ENCODE data around the gene FOXN4.

The FOXN4 gene

GRCh38 chr12:109304485-109304884 lies 4.6 kb downstream of the FOXN4 start:
- DNase-seq, result no peak

- DNase-seq, result no peak
Observed at GRCh38 chr12:109302770-109303169, 6.3 kb downstream of the FOXN4 start.

GRCh38 chr12:109302358-109302757 lies 6.7 kb downstream of the FOXN4 start:
- DNase-seq, result no peak

- DNase-seq, result no peak
Observed at GRCh38 chr12:109301643-109302168, 7.4 kb downstream of the FOXN4 start.

- DNase-seq, result no peak
Observed at GRCh38 chr12:109299849-109300248, 9.2 kb downstream of the FOXN4 start.

- no peak for DNase-seq
Observed at GRCh38 chr12:109296431-109296830, 12.7 kb downstream of the FOXN4 start.

- DNase-seq, result no peak
Observed at GRCh38 chr12:109295764-109296425, 13.2 kb downstream of the FOXN4 start.

GRCh38 chr12:109294286-109294796 lies 14.7 kb downstream of the FOXN4 start:
- DNase-seq, result no peak

- DNase-seq, result no peak
Observed at GRCh38 chr12:109293106-109293505, 16.0 kb downstream of the FOXN4 start.

- DNase-seq, result no peak
Observed at GRCh38 chr12:109292342-109292711, 16.8 kb downstream of the FOXN4 start.

GRCh38 chr12:109291521-109292341 lies 17.4 kb downstream of the FOXN4 start:
- DNase-seq, result no peak

GRCh38 chr12:109291117-109291516 lies 18.0 kb downstream of the FOXN4 start:
- DNase-seq, result no peak

GRCh38 chr12:109290061-109290460 lies 19.0 kb downstream of the FOXN4 start:
- DNase-seq, result no peak

- no peak for DNase-seq
Observed at GRCh38 chr12:109289551-109289950, 19.5 kb downstream of the FOXN4 start.

GRCh38 chr12:109289004-109289403 lies 20.1 kb downstream of the FOXN4 start:
- no peak for DNase-seq

GRCh38 chr12:109288571-109288970 lies 20.5 kb downstream of the FOXN4 start:
- no peak for DNase-seq

- DNase-seq, result no peak
Observed at GRCh38 chr12:109287811-109288469, 21.1 kb downstream of the FOXN4 start.

GRCh38 chr12:109287181-109287580 lies 21.9 kb downstream of the FOXN4 start:
- DNase-seq, result no peak

GRCh38 chr12:109286652-109287051 lies 22.4 kb downstream of the FOXN4 start:
- DNase-seq, result no peak

GRCh38 chr12:109286252-109286651 lies 22.8 kb downstream of the FOXN4 start:
- DNase-seq, result no peak

GRCh38 chr12:109284392-109284791 lies 24.7 kb downstream of the FOXN4 start:
- DNase-seq, result no peak

- DNase-seq, result no peak
Observed at GRCh38 chr12:109281452-109281851, 27.6 kb downstream of the FOXN4 start.

GRCh38 chr12:109279525-109279924 lies 29.6 kb downstream of the FOXN4 start:
- DNase-seq, result no peak

GRCh38 chr12:109278912-109279311 lies 30.2 kb downstream of the FOXN4 start:
- DNase-seq, result no peak

Data from activated naive CD4-positive, alpha-beta T cell treated with Interleukin-2 at 50 U/mL for 16 hours (primary cell).